Neural cell (in vitro differentiated cells): ENCODE results near the gene RIOK1.

Source experiments
- CTCF ChIP-seq: fragments of 450-650 bp; IDR thresholded peaks from 2 replicates; pipeline ENCODE4 v1.5.1; 2014; ENCODE audit warnings: antibody characterized with exemption, mild to moderate bottlenecking, moderate library complexity; ENCODE audit not compliant: poor library complexity, severe bottlenecking
- EZH2 ChIP-seq: fragments of 200-600, 300-800 bp; shearing (Covaris generic), sonication (generic); IDR thresholded peaks from 2 replicates; pipeline ENCODE4 v1.6.1; 2014; ENCODE audit warnings: antibody characterized with exemption, low read length, borderline replicate concordance, mild to moderate bottlenecking; ENCODE audit not compliant: insufficient read depth, poor library complexity, severe bottlenecking
- MXI1 ChIP-seq: fragments of 450-650 bp; conservative IDR thresholded peaks from 2 replicates; pipeline ENCODE4 v1.6.1; 2014; ENCODE audit warnings: antibody characterized with exemption, mild to moderate bottlenecking; ENCODE audit not compliant: poor library complexity, severe bottlenecking
- POLR2AphosphoS5 ChIP-seq: IDR thresholded peaks from 2 replicates; pipeline ENCODE4 v1.6.1; 2012
- RAD21 ChIP-seq: fragments of 450-650 bp; conservative IDR thresholded peaks from 2 replicates; pipeline ENCODE4 v1.6.1; 2014; ENCODE audit warnings: antibody characterized with exemption, mild to moderate bottlenecking, moderate library complexity
- SMC3 ChIP-seq: fragments of 450-650 bp; conservative IDR thresholded peaks from 2 replicates; pipeline ENCODE4 v1.6.1; 2014; ENCODE audit warnings: antibody characterized with exemption, mild to moderate bottlenecking, moderate library complexity; ENCODE audit not compliant: poor library complexity
- TAF1 ChIP-seq: IDR thresholded peaks from 2 replicates; pipeline ENCODE4 v1.6.1; 2012; ENCODE audit warnings: low read depth
- TF ChIP-seq, protein P1 (sequence below): IDR thresholded peaks from 2 replicates; pipeline ENCODE4 v1.6.1; 2012; ENCODE audit warnings: borderline replicate concordance

- TF ChIP-seq CTCF (no peak), EZH2 (no peak), RAD21 (no peak), POLR2AphosphoS5 (no peak), TAF1 (no peak), SMC3 (no peak), MXI1 (no peak)
- TF ChIP-seq, protein P1, sequence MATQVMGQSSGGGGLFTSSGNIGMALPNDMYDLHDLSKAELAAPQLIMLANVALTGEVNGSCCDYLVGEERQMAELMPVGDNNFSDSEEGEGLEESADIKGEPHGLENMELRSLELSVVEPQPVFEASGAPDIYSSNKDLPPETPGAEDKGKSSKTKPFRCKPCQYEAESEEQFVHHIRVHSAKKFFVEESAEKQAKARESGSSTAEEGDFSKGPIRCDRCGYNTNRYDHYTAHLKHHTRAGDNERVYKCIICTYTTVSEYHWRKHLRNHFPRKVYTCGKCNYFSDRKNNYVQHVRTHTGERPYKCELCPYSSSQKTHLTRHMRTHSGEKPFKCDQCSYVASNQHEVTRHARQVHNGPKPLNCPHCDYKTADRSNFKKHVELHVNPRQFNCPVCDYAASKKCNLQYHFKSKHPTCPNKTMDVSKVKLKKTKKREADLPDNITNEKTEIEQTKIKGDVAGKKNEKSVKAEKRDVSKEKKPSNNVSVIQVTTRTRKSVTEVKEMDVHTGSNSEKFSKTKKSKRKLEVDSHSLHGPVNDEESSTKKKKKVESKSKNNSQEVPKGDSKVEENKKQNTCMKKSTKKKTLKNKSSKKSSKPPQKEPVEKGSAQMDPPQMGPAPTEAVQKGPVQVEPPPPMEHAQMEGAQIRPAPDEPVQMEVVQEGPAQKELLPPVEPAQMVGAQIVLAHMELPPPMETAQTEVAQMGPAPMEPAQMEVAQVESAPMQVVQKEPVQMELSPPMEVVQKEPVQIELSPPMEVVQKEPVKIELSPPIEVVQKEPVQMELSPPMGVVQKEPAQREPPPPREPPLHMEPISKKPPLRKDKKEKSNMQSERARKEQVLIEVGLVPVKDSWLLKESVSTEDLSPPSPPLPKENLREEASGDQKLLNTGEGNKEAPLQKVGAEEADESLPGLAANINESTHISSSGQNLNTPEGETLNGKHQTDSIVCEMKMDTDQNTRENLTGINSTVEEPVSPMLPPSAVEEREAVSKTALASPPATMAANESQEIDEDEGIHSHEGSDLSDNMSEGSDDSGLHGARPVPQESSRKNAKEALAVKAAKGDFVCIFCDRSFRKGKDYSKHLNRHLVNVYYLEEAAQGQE, result no peak
Observed at GRCh38 chr6:7401075-7401474, 11.5 kb downstream of the RIOK1 start.
